Sigmoid colon (tissue), 3 donors: ENCODE measurements around the gene MIPEP.

Experiments used
- CTCF ChIP-seq, 4 experiments: fragments of 450-650 bp in 3 of 4; fragments of 200-600 bp in 1 of 4; IDR thresholded peaks; one replicate each; pipeline ENCODE4 v1.5.1; 2016 to 2019; ENCODE audit warnings: antibody characterized with exemption in 4 of 4, mild to moderate bottlenecking in 3 of 4, moderate library complexity in 2 of 4
- POLR2A ChIP-seq, 2 donors: fragments of 450-650 bp; IDR thresholded peaks; one replicate each; pipeline ENCODE4 v1.6.1; 2016; ENCODE audit warnings: antibody characterized with exemption in 2 of 2, mild to moderate bottlenecking in 2 of 2, moderate library complexity in 2 of 2

- TF ChIP-seq CTCF (IDR thresholded peaks at IDR 0.05) (no peak), POLR2A (IDR thresholded peaks at IDR 0.05) (no peak)
These were observed 33.1 kb upstream of the MIPEP start for GRCh38 chr13:23922005-23922932.
